Measurements from ENCODE around the gene BCLAF3.

BCLAF3 gene

GRCh38 chrX:19990556-19991349, at the start of gene BCLAF3:
TSS of gene BCLAF3 (minus strand) at chrX:19991061. CDS start at chrX:19970264, 20,797 bp downstream.
- DNase-seq (ENCODE audit: low read depth, low spot score), result peak; percentile 65

- DNase-seq (ENCODE audit: low read depth, low spot score), result no peak
Observed at GRCh38 chrX:20038966-20039365, 48.1 kb upstream of the BCLAF3 start.

GRCh38 chrX:20037186-20037585, 46.3 kb upstream of the BCLAF3 start:
- DNase-seq (ENCODE audit: low read depth, low spot score), result no peak

- no peak for DNase-seq (ENCODE audit: low read depth, low spot score)
Observed at GRCh38 chrX:20032201-20032600, 41.3 kb upstream of the BCLAF3 start.

- no peak for DNase-seq (ENCODE audit: low read depth, low spot score)
Observed at GRCh38 chrX:20029728-20030127, 38.9 kb upstream of the BCLAF3 start.

GRCh38 chrX:20028588-20028987, 37.7 kb upstream of the BCLAF3 start:
- no peak for DNase-seq (ENCODE audit: low read depth, low spot score)

- DNase-seq (ENCODE audit: low read depth, low spot score), result no peak
Observed at GRCh38 chrX:20026278-20026677, 35.4 kb upstream of the BCLAF3 start.

- DNase-seq (ENCODE audit: low read depth, low spot score), result no peak
Observed at GRCh38 chrX:20019672-20020365, 29.0 kb upstream of the BCLAF3 start.

GRCh38 chrX:20016616-20016945, 25.7 kb upstream of the BCLAF3 start:
- no peak for DNase-seq (ENCODE audit: low read depth, low spot score)

- no peak for DNase-seq (ENCODE audit: low read depth, low spot score)
Observed at GRCh38 chrX:20015945-20016615, 25.2 kb upstream of the BCLAF3 start.

- no peak for DNase-seq (ENCODE audit: low read depth, low spot score)
Observed at GRCh38 chrX:20015422-20015821, 24.6 kb upstream of the BCLAF3 start.

GRCh38 chrX:20011608-20012007, 20.7 kb upstream of the BCLAF3 start:
- DNase-seq (ENCODE audit: low read depth, low spot score), result no peak

GRCh38 chrX:20007962-20008622, 17.2 kb upstream of the BCLAF3 start:
- no peak for DNase-seq (ENCODE audit: low read depth, low spot score)

- DNase-seq (ENCODE audit: low read depth, low spot score), result no peak
Observed at GRCh38 chrX:20005883-20006282, 15.0 kb upstream of the BCLAF3 start.

GRCh38 chrX:20001588-20001987, 10.7 kb upstream of the BCLAF3 start:
- no peak for DNase-seq (ENCODE audit: low read depth, low spot score)

GRCh38 chrX:19991350-19991718, 473 bp upstream of the BCLAF3 start:
- DNase-seq (ENCODE audit: low read depth, low spot score), result no peak

- no peak for DNase-seq (ENCODE audit: low read depth, low spot score)
Observed at GRCh38 chrX:19990151-19990555, 708 bp downstream of the BCLAF3 start.

GRCh38 chrX:19987856-19988255, 3.0 kb downstream of the BCLAF3 start:
- no peak for DNase-seq (ENCODE audit: low read depth, low spot score)

- no peak for DNase-seq (ENCODE audit: low read depth, low spot score)
Observed at GRCh38 chrX:19986531-19986930, 4.3 kb downstream of the BCLAF3 start.

- DNase-seq (ENCODE audit: low read depth, low spot score), result no peak
Observed at GRCh38 chrX:19981947-19982346, 8.9 kb downstream of the BCLAF3 start.

- no peak for DNase-seq (ENCODE audit: low read depth, low spot score)
Observed at GRCh38 chrX:19975845-19976244, 15.0 kb downstream of the BCLAF3 start.

- DNase-seq (ENCODE audit: low read depth, low spot score), result no peak
Observed at GRCh38 chrX:19972984-19973383, 17.9 kb downstream of the BCLAF3 start.
